H9 (cell line): ENCODE results near the gene IKBKG. TPM values are rescaled to one million over a fixed set of nuclear protein-coding genes. Genes with fewer than 3 reads are reported as not detected.

Experiments
- DNase-seq: peaks from one replicate; pipeline ENCODE4 v3.0.0-alpha.2; 2017
- H2AFZ ChIP-seq: one replicate; pipeline ENCODE4 v1.6.1; 2013; ENCODE audit warnings: mild to moderate bottlenecking, low read length, control low read depth, moderate library complexity
- H2AK5ac ChIP-seq: 2 replicates; pipeline ENCODE4 v1.6.1; 2013; ENCODE audit warnings: low read length, control low read depth, mixed read lengths; ENCODE audit not compliant: insufficient read length
- H2BK120ac ChIP-seq: one replicate; pipeline ENCODE4 v1.6.1; 2013; ENCODE audit warnings: low read depth, mild to moderate bottlenecking, low read length, control low read depth, inconsistent platforms; ENCODE audit not compliant: poor library complexity, severe bottlenecking
- H2BK12ac ChIP-seq: 2 replicates; pipeline ENCODE4 v1.6.1; 2013; ENCODE audit warnings: low read length, control low read depth, mixed read lengths, low read depth; ENCODE audit not compliant: insufficient read length
- H2BK15ac ChIP-seq: 2 replicates; pipeline ENCODE4 v1.6.1; 2013; ENCODE audit warnings: low read depth, low read length, control low read depth
- H2BK20ac ChIP-seq: one replicate; pipeline ENCODE4 v1.6.1; 2013; ENCODE audit warnings: low read depth, mild to moderate bottlenecking, low read length, control low read depth, inconsistent platforms; ENCODE audit not compliant: poor library complexity, severe bottlenecking
- H2BK5ac ChIP-seq: 2 replicates; pipeline ENCODE4 v1.6.1; 2013; ENCODE audit warnings: low read length, control low read depth, mixed read lengths; ENCODE audit not compliant: insufficient read length
- H3K14ac ChIP-seq: 2 replicates; pipeline ENCODE4 v1.6.1; 2013; ENCODE audit warnings: low read length, control low read depth; ENCODE audit not compliant: insufficient read depth
- H3K18ac ChIP-seq: 2 replicates; pipeline ENCODE4 v1.6.1; 2013; ENCODE audit warnings: low read depth, mild to moderate bottlenecking, mixed read lengths, low read length, control low read depth; ENCODE audit not compliant: insufficient read length
- H3K23ac ChIP-seq: 2 replicates; pipeline ENCODE4 v1.6.1; 2013; ENCODE audit warnings: low read length, control low read depth, mixed read lengths, low read depth; ENCODE audit not compliant: insufficient read length
- H3K23me2 ChIP-seq: 2 replicates; pipeline ENCODE4 v1.6.1; 2013; ENCODE audit warnings: low read depth, mild to moderate bottlenecking, mixed read lengths, low read length, control low read depth; ENCODE audit not compliant: insufficient read length, poor library complexity, severe bottlenecking
- H3K27ac ChIP-seq: 2 replicates; pipeline ENCODE4 v1.5.1; 2013; ENCODE audit warnings: low read length, control low read depth, mixed read lengths, low read depth; ENCODE audit not compliant: insufficient read length
- H3K27me3 ChIP-seq: 2 replicates; pipeline ENCODE4 v1.6.1; 2013; ENCODE audit warnings: low read length, control low read depth, inconsistent platforms; ENCODE audit not compliant: insufficient read depth
- H3K4ac ChIP-seq: 2 replicates; pipeline ENCODE4 v1.6.1; 2013; ENCODE audit warnings: low read depth, mild to moderate bottlenecking, control low read depth, inconsistent platforms, low read length, moderate library complexity
- H3K4me1 ChIP-seq: 2 replicates; pipeline ENCODE4 v1.6.1; 2013; ENCODE audit warnings: low read length, control low read depth, inconsistent platforms; ENCODE audit not compliant: insufficient read depth
- H3K4me2 ChIP-seq: 2 replicates; pipeline ENCODE4 v1.6.1; 2013; ENCODE audit warnings: low read length, control low read depth, mixed read lengths; ENCODE audit not compliant: insufficient read length, insufficient read depth
- H3K56ac ChIP-seq: 2 replicates; pipeline ENCODE4 v1.6.1; 2013; ENCODE audit warnings: low read depth, mild to moderate bottlenecking, mixed read lengths, low read length, control low read depth; ENCODE audit not compliant: insufficient read length
- H3K79me1 ChIP-seq: 2 replicates; pipeline ENCODE4 v1.6.1; 2013; ENCODE audit warnings: low read depth, mild to moderate bottlenecking, moderate library complexity, low read length, control low read depth, inconsistent platforms; ENCODE audit not compliant: insufficient read depth, poor library complexity, severe bottlenecking
- H3K79me2 ChIP-seq: 2 replicates; pipeline ENCODE4 v1.6.1; 2013; ENCODE audit warnings: low read length, control low read depth, inconsistent platforms; ENCODE audit not compliant: insufficient read depth
- H3K9ac ChIP-seq: 2 replicates; pipeline ENCODE4 v1.6.1; 2013; ENCODE audit warnings: low read length, control low read depth, mixed read lengths; ENCODE audit not compliant: insufficient read length; ENCODE audit errors: extremely low read depth
- H3K9me3 ChIP-seq: one replicate; pipeline ENCODE4 v1.6.1; 2013; ENCODE audit warnings: low read depth, low read length, inconsistent platforms; ENCODE audit not compliant: control insufficient read depth
- H3T11ph ChIP-seq: one replicate; pipeline ENCODE4 v1.6.1; 2013; ENCODE audit warnings: mild to moderate bottlenecking, low read length, control low read depth, inconsistent platforms
- H4K20me1 ChIP-seq: one replicate; pipeline ENCODE4 v1.6.1; 2013; ENCODE audit not compliant: control insufficient read depth, insufficient read length, insufficient read depth
- H4K5ac ChIP-seq: 2 replicates; pipeline ENCODE4 v1.6.1; 2013; ENCODE audit warnings: low read depth, mild to moderate bottlenecking, mixed read lengths, low read length, control low read depth; ENCODE audit not compliant: insufficient read length
- H4K8ac ChIP-seq: replicated peaks from 2 replicates; pipeline ENCODE4 v1.6.1; 2013; ENCODE audit warnings: low read length, control low read depth, mixed read lengths, low read depth; ENCODE audit not compliant: insufficient read length
- H4K91ac ChIP-seq: 2 replicates; pipeline ENCODE4 v1.6.1; 2013; ENCODE audit warnings: low read depth, mild to moderate bottlenecking, moderate library complexity, mixed read lengths, low read length, control low read depth; ENCODE audit not compliant: insufficient read length
- H3K27ac Mint-ChIP-seq, 3 experiments: 2 replicates in 2 of 3; 3 replicates in 1 of 3; pipeline ENCODE4 v1.8.0; 2020 to 2021; ENCODE audit warnings: mixed read lengths in 3 of 3, mild to moderate bottlenecking in 1 of 3, moderate library complexity in 1 of 3
- H3K27me3 Mint-ChIP-seq: 2 replicates; pipeline ENCODE4 v1.8.0; 2021; ENCODE audit warnings: low read depth, mild to moderate bottlenecking, moderate library complexity, mixed read lengths
- H3K36me3 Mint-ChIP-seq, 3 experiments: 2 replicates in 2 of 3; 3 replicates in 1 of 3; pipeline ENCODE4 v1.8.0; 2020 to 2021; ENCODE audit warnings: low read depth in 3 of 3, mixed read lengths in 3 of 3; ENCODE audit not compliant: insufficient read depth in 1 of 3
- H3K4me1 Mint-ChIP-seq, 2 experiments: 2 replicates each; pipeline ENCODE4 v1.8.0; 2020; ENCODE audit warnings: mixed read lengths in 2 of 2
- H3K4me3 Mint-ChIP-seq, 2 experiments: 2 replicates in 1 of 2; 3 replicates in 1 of 2; pipeline ENCODE4 v1.8.0; 2020 to 2021; ENCODE audit warnings: mild to moderate bottlenecking in 2 of 2, mixed read lengths in 2 of 2, moderate library complexity in 1 of 2
- H3K9me3 Mint-ChIP-seq, 2 experiments: 2 replicates in 1 of 2; 3 replicates in 1 of 2; pipeline ENCODE4 v1.8.0; 2020; ENCODE audit warnings: mild to moderate bottlenecking in 2 of 2, mixed read lengths in 2 of 2, moderate library complexity in 1 of 2
- WGBS: extraction: QIAGEN DNeasy Blood & Tissue Kit; methylation state at CpG from one replicate; pipeline ENCODE4 v1.1.7; 2013; ENCODE audit warnings: missing lambda C conversion rate, low lambda C conversion rate, mixed read lengths; ENCODE audit not compliant: insufficient read length; ENCODE audit errors: extremely low coverage; 5-methylcytosine and 5-hydroxymethylcytosine counted together
- total RNA-seq: library from RNA; stranded (reverse); gene quantifications from 2 replicates; pipeline ENCODE4 v1.2.1, GENCODE V29; 2021
- TF ChIP-seq, protein P1 (sequence below): fragments of 200-600 bp; sonication (generic); conservative IDR thresholded peaks from 3 replicates; pipeline ENCODE4 v1.8.0; 2021; ENCODE audit warnings: antibody characterized with exemption, mild to moderate bottlenecking

The IKBKG gene
- total RNA-seq, 1 experiment from 2014 or later: 17.8 TPM

DNA sequence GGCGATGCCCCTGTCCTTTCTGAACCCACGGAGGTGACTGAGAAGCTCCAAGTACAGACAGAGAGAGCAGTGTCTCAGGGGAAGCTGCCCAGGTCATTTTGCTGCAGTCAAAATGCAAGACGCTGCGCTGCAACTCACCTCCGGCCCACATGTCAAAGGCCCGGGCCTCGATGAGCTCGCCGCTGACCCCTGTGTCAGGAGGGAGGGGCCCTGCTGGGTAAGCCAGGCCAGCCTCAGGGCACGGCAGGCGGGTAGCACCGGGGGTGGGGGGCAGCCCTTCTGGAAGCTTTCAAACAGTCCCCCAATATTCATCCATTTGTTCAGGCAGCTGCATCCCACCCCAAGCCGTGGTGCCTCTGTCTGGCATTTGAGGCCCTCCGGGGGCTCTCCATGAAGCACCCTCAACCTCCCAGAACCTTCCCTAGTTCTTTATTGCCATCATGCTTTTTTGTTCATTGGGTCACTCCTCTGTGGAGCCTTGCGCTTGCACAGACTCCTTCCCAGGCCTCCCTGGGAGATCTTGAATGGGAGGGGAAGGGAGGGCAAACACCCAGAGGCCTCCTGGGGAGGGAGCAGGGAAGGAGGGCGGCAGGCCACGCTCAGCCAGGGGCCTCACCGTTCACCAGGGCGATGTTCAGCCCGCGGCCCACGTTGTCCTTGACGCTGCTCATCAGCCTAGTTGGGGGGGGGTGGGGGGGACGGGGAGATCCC, 39.6 kb upstream of the IKBKG start:
- no peaks in the 10 kb centered on the region; the same call in 1 of the 2 replicates for H3K27me3 Mint-ChIP-seq
- Histone ChIP-seq H4K5ac (no peak overlapping the region), H4K91ac (no peak overlapping the region), H3K18ac (no peak overlapping the region), H3K27me3 (no peaks in the 10 kb centered on the region), H2BK12ac (no peak overlapping the region), H2BK15ac (no peak overlapping the region), H3K56ac (no peak overlapping the region), H2AK5ac (no peak overlapping the region), H3K79me2 (no peaks in the 10 kb centered on the region), H3K9ac (no peak overlapping the region), H3K4me1 (no peaks in the 10 kb centered on the region), H3K4me2 (no peak overlapping the region), H4K20me1 (no peaks in the 10 kb centered on the region), H3K14ac (no peak overlapping the region), H2BK5ac (no peak overlapping the region), H4K8ac (no peak overlapping the region), H3K27ac (no peak overlapping the region), H3K23ac (no peak overlapping the region), H3K9me3 (peaks cover 15% of the 10 kb centered on the region), H3K79me1 (no peaks in the 10 kb centered on the region), H2AFZ (no peak overlapping the region), H2BK20ac (no peak overlapping the region), H3K4ac (no peak overlapping the region), H3T11ph (no peak overlapping the region), H2BK120ac (no peak overlapping the region), H3K23me2 (no peaks in the 10 kb centered on the region)
- H3K36me3 Mint-ChIP-seq: peaks cover 30 to 44% (median 34%) of the 10 kb centered on the region in 3 experiments
- no peaks in the 10 kb centered on the region for H3K4me1 Mint-ChIP-seq
- TF ChIP-seq, protein P1, sequence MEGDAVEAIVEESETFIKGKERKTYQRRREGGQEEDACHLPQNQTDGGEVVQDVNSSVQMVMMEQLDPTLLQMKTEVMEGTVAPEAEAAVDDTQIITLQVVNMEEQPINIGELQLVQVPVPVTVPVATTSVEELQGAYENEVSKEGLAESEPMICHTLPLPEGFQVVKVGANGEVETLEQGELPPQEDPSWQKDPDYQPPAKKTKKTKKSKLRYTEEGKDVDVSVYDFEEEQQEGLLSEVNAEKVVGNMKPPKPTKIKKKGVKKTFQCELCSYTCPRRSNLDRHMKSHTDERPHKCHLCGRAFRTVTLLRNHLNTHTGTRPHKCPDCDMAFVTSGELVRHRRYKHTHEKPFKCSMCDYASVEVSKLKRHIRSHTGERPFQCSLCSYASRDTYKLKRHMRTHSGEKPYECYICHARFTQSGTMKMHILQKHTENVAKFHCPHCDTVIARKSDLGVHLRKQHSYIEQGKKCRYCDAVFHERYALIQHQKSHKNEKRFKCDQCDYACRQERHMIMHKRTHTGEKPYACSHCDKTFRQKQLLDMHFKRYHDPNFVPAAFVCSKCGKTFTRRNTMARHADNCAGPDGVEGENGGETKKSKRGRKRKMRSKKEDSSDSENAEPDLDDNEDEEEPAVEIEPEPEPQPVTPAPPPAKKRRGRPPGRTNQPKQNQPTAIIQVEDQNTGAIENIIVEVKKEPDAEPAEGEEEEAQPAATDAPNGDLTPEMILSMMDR: no peak
- no peak for DNase-seq
- H3K4me3 Mint-ChIP-seq: no peak overlapping the region
- H3K27ac Mint-ChIP-seq: no peak overlapping the region
- peaks cover 65 to 74% of the 10 kb centered on the region in 2 experiments for H3K9me3 Mint-ChIP-seq
- WGBS: no CpG with 5 or more reads among the region's 24 CpGs
